Tibial nerve (tissue), 4 donors: ENCODE data around the gene TEX30. TPM values are rescaled to one million over a fixed set of nuclear protein-coding genes. Genes with fewer than 3 reads are reported as not detected.

ENCODE experiments used
- DNase-seq, 2 donors: peaks; one replicate each; pipeline ENCODE4 v3.0.0-alpha.2; 2019; ENCODE audit warnings: low spot score in 2 of 2
- H3K27ac ChIP-seq, 4 donors: fragments of 200-600 bp; sonication (generic) in 3 of 4; one replicate each; pipeline ENCODE4 v1.5.1; 2017 to 2019; ENCODE audit warnings: mild to moderate bottlenecking in 1 of 4
- H3K27me3 ChIP-seq, 2 donors: fragments of 200-600 bp; sonication (generic) in 1 of 2; one replicate each; pipeline versions ENCODE4 v1.5.1 to v1.6.0; 2017 to 2019
- H3K36me3 ChIP-seq, 3 donors: fragments of 200-600 bp; sonication (generic); one replicate each; pipeline ENCODE4 v1.5.1; 2018 to 2019
- H3K4me1 ChIP-seq, 4 donors: fragments of 200-600 bp; sonication (generic) in 3 of 4; one replicate each; pipeline ENCODE4 v1.5.1; 2017 to 2019
- H3K4me3 ChIP-seq, 4 donors: fragments of 200-600 bp; sonication (generic) in 3 of 4; one replicate each; pipeline ENCODE4 v1.5.1; 2017 to 2019; ENCODE audit warnings: mild to moderate bottlenecking in 1 of 4, moderate library complexity in 1 of 4
- H3K9me3 ChIP-seq, 4 donors: fragments of 200-600 bp; sonication (generic) in 3 of 4; one replicate each; pipeline ENCODE4 v1.5.1; 2017 to 2019
- EP300 ChIP-seq, 2 donors: sonication (generic); formaldehyde crosslinking; IDR thresholded peaks; one replicate each; pipeline ENCODE4 v1.6.1; 2017; ENCODE audit warnings: antibody characterized with exemption in 2 of 2, mild to moderate bottlenecking in 1 of 2
- POLR2A ChIP-seq, 2 donors: fragments of 450-650 bp; IDR thresholded peaks; one replicate each; pipeline ENCODE4 v1.6.1; 2017; ENCODE audit warnings: antibody characterized with exemption in 2 of 2, mild to moderate bottlenecking in 2 of 2, moderate library complexity in 2 of 2
- WGBS, 2 donors: methylation state at CpG; one replicate each; pipeline ENCODE4 v1.1.5; 2018; 5-methylcytosine and 5-hydroxymethylcytosine counted together
- total RNA-seq, 4 donors: library from RNA; depleted of rRNA; stranded (reverse); fragments of >200 nt; gene quantifications; one replicate each; pipeline ENCODE4 v1.1.0, GENCODE V29; 2016
- TF ChIP-seq, protein P1 (sequence below), 5 experiments: fragments of 200-600 bp in 3 of 5; fragments of 450-650 bp in 2 of 5; sonication (generic) in 3 of 5; IDR thresholded peaks; one replicate each; pipeline ENCODE4 v1.5.1; 2016 to 2019; ENCODE audit warnings: antibody characterized with exemption in 5 of 5, mild to moderate bottlenecking in 3 of 5, moderate library complexity in 2 of 5

The TEX30 gene
- total RNA-seq, 4 donors from 2014 or later = 4.7 to 16.0 (median 6.1) TPM

DNA sequence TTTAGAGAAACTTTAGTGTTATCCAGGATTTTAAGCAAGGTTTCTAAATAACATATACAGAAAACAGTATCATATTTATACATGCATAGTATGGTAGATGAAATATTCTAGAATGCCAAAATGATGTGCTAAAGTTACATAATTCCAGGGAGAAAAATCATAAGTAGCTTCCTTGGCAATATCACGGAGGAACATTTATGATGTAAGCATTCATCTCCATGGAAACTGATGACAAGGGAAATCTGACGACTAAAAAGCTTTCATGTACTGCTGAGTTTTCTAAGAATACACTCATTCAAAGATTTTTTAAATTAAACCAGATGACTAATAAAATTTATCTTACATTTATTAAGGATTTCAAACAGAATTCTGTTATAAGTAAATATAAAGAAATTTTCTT is 4.7 kb downstream of the TEX30 start:
- no peak overlapping the region for H3K4me3 ChIP-seq
- no peak for TF ChIP-seq POLR2A (IDR thresholded peaks at IDR 0.05)
- TF ChIP-seq, protein P1, sequence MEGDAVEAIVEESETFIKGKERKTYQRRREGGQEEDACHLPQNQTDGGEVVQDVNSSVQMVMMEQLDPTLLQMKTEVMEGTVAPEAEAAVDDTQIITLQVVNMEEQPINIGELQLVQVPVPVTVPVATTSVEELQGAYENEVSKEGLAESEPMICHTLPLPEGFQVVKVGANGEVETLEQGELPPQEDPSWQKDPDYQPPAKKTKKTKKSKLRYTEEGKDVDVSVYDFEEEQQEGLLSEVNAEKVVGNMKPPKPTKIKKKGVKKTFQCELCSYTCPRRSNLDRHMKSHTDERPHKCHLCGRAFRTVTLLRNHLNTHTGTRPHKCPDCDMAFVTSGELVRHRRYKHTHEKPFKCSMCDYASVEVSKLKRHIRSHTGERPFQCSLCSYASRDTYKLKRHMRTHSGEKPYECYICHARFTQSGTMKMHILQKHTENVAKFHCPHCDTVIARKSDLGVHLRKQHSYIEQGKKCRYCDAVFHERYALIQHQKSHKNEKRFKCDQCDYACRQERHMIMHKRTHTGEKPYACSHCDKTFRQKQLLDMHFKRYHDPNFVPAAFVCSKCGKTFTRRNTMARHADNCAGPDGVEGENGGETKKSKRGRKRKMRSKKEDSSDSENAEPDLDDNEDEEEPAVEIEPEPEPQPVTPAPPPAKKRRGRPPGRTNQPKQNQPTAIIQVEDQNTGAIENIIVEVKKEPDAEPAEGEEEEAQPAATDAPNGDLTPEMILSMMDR (IDR thresholded peaks at IDR 0.05) = no peak
- no peak for TF ChIP-seq EP300 (IDR thresholded peaks at IDR 0.05)
- WGBS, 2 donors = 50 to 55% methylated on average over 2 of the region's 2 CpGs
- DNase-seq = no peak
- H3K4me1 ChIP-seq = peaks cover 0 to 10% (median 4%) of the 10 kb centered on the region in 4 donors
- no peak overlapping the region for H3K27ac ChIP-seq
- no peaks in the 10 kb centered on the region for H3K9me3 ChIP-seq
- H3K36me3 ChIP-seq = peaks cover 0 to 24% (median 0%) of the 10 kb centered on the region in 3 donors
- H3K27me3 ChIP-seq = no peaks in the 10 kb centered on the region

DNA sequence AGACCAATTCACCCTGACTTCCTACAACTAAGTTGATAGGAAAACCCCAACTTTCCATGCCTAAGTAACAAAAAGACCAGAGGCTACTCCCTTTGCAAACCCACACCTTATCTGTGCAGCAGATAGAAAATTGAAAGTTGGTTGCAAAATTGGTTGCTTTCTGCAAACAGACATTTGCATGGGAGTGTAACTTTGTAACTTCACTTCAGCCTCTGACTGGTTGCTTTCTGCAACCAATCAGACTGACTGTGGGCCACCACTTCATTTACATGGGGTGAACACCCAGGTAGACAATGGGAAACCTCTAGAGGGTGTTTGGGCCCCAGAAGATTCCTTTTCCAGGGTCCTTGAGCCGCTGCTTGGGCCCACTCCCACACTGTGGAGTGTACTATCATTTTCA is 9.8 kb downstream of the TEX30 start:
- no peak overlapping the region for H3K4me3 ChIP-seq

DNA sequence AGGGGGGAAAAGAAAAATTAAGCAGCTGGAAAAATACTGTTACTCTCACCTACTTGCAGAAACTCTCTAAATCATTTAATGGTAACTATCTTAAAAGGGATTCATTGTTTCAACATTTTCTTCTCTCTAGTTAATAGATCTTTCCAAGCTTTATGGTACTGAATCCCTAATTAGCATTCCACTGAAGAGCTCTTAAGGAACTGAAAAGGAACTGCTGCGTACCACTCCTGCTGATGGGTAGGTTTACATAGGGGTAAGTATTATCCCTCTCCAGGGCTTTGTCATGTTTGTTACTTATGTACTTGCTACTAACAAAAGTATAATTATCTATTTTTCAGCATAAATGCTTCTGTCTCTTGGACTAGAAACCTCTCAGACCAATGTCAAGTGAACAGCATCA is 12.5 kb downstream of the TEX30 start:
- WGBS, 2 donors = 58 to 69% methylated on average over 1 of the region's 1 CpG
- Histone ChIP-seq H3K27me3 (no peaks in the 10 kb centered on the region), H3K4me3 (no peak overlapping the region), H3K36me3 (peaks cover 0 to 6% (median 0%) of the 10 kb centered on the region in 3 donors), H3K9me3 (no peaks in the 10 kb centered on the region), H3K27ac (no peak overlapping the region), H3K4me1 (no peaks in the 10 kb centered on the region)
- no peak for TF ChIP-seq POLR2A (IDR thresholded peaks at IDR 0.05)
- TF ChIP-seq, protein P1 (IDR thresholded peaks at IDR 0.05) = no peak
- TF ChIP-seq EP300 (IDR thresholded peaks at IDR 0.05) = no peak
- DNase-seq = no peak

More for the DNA sequence above, 9.8 kb downstream of the TEX30 start:
- no peak for DNase-seq
- Histone ChIP-seq H3K27ac (no peak overlapping the region), H3K9me3 (no peaks in the 10 kb centered on the region), H3K27me3 (no peaks in the 10 kb centered on the region), H3K36me3 (peaks cover 0 to 24% (median 0%) of the 10 kb centered on the region in 3 donors), H3K4me1 (no peaks in the 10 kb centered on the region)
- WGBS, 2 donors = 89 to 96% methylated on average over 1 of the region's 1 CpG
- no peak for TF ChIP-seq POLR2A (IDR thresholded peaks at IDR 0.05)
- TF ChIP-seq EP300 (IDR thresholded peaks at IDR 0.05) = no peak
- TF ChIP-seq, protein P1 (IDR thresholded peaks at IDR 0.05) = no peak

DNA sequence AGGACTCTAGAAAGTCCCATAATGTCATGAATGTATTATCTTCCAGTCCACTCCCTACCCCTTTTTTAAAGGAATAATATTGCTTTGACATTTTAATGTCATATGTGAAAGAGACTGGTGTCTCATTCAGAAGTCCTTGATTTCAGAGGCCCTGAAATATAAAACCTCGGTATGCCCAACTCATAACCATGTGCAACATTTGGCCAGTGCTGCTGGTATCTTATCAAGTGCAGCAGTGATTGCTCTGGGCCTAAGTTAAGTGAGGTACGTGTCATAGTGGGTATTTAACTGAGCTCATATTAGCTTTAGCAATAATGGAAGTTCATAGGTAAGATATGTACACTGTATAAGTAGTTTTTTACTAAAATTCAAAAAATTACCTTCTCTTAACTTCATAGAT is 14.7 kb downstream of the TEX30 start:
- TF ChIP-seq EP300 (IDR thresholded peaks at IDR 0.05) = no peak
- TF ChIP-seq POLR2A (IDR thresholded peaks at IDR 0.05) = no peak
- TF ChIP-seq, protein P1 (IDR thresholded peaks at IDR 0.05) = no peak
- no peak for DNase-seq
- no peaks in the 10 kb centered on the region for H3K36me3 ChIP-seq
- no peaks in the 10 kb centered on the region for H3K27me3 ChIP-seq
- no peaks in the 10 kb centered on the region for H3K9me3 ChIP-seq
- no peak overlapping the region for H3K4me3 ChIP-seq
- H3K27ac ChIP-seq = no peak overlapping the region
- WGBS, 2 donors = 82 to 87% methylated on average over 2 of the region's 2 CpGs
- no peaks in the 10 kb centered on the region for H3K4me1 ChIP-seq

DNA sequence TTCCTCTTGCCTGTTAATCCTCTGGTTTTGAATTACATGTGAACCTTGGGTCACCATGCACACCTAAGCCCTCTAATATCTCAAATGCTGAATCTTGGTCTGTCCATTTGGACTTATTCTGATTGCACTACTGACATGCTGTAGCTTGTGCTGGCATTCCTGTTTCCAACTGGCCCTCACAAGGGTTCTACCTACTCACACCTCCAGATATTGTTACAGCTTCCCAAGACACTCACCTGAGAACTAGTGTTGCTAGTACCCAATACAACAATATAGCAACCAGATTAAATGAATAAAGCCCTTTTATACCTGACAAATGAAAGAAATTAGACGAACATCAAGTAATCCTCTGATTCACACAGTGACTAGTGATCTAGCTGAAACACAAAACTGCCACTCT is 16.6 kb downstream of the TEX30 start:
- Histone ChIP-seq H3K27me3 (no peaks in the 10 kb centered on the region), H3K4me1 (no peaks in the 10 kb centered on the region), H3K27ac (no peak overlapping the region), H3K36me3 (no peaks in the 10 kb centered on the region), H3K9me3 (peaks cover 0 to 10% (median 0%) of the 10 kb centered on the region in 4 donors), H3K4me3 (no peak overlapping the region)
- no peak for DNase-seq
- TF ChIP-seq, protein P1 (IDR thresholded peaks at IDR 0.05) = no peak
- TF ChIP-seq EP300 (IDR thresholded peaks at IDR 0.05) = no peak
- no peak for TF ChIP-seq POLR2A (IDR thresholded peaks at IDR 0.05)
- 85 to 93% methylated on average over 1 of the region's 1 CpG for WGBS, 2 donors
